Aorta (tissue), 5 donors: Measurements from ENCODE around the gene PABPN1L. TPM values are rescaled to one million over a fixed set of nuclear protein-coding genes. Genes with fewer than 3 reads are reported as not detected.
"Not testable (repeated sequence)": the region's sequence is repeated elsewhere in the genome, so short reads cannot be mapped to it uniquely, and the experiment has no call there.

ENCODE experiments used
- ATAC-seq: fragments of 200-7000 bp; cut with Tn5 transposase; one replicate; pipeline ENCODE4 v1.9.1; 2022; ENCODE audit warnings: moderate library complexity; ENCODE audit not compliant: low FRiP score
- DNase-seq, 2 donors: peaks; one replicate each; pipeline ENCODE4 v3.0.0-alpha.2; 2020
- H3K27ac ChIP-seq, 2 donors: one replicate each; pipeline ENCODE4 v1.5.1; 2013; ENCODE audit warnings: low read length in 2 of 2, mild to moderate bottlenecking in 2 of 2, moderate library complexity in 2 of 2, control low read depth in 1 of 2, inconsistent platforms in 1 of 2, low read depth in 1 of 2
- H3K27me3 ChIP-seq, 2 donors: one replicate each; pipeline ENCODE4 v1.6.1; 2013; ENCODE audit warnings: control low read depth in 1 of 2, low read length in 1 of 2, mild to moderate bottlenecking in 1 of 2, moderate library complexity in 1 of 2; ENCODE audit not compliant: insufficient read depth in 2 of 2, control insufficient read depth in 1 of 2
- H3K36me3 ChIP-seq, 2 donors: one replicate each; pipeline ENCODE4 v1.6.1; 2013; ENCODE audit warnings: control low read depth in 1 of 2, low read length in 1 of 2, mild to moderate bottlenecking in 1 of 2; ENCODE audit not compliant: insufficient read depth in 2 of 2, control insufficient read depth in 1 of 2
- H3K4me1 ChIP-seq, 2 donors: one replicate each; pipeline ENCODE4 v1.6.1; 2013; ENCODE audit warnings: low read length in 2 of 2, control low read depth in 1 of 2, mild to moderate bottlenecking in 1 of 2, moderate library complexity in 1 of 2; ENCODE audit not compliant: insufficient read depth in 2 of 2, control insufficient read depth in 1 of 2
- H3K4me3 ChIP-seq, 2 donors: one replicate each; pipeline ENCODE4 v1.5.1; 2013; ENCODE audit warnings: low read length in 2 of 2, control low read depth in 1 of 2, mild to moderate bottlenecking in 1 of 2
- H3K9me3 ChIP-seq: one replicate; pipeline ENCODE4 v1.6.1; 2013; ENCODE audit warnings: mild to moderate bottlenecking, low read length; ENCODE audit not compliant: control insufficient read depth
- WGBS, 2 donors: extraction: QIAGEN DNeasy Blood & Tissue Kit; methylation state at CpG; one replicate each; pipeline ENCODE4 v1.1.7; 2013; 5-methylcytosine and 5-hydroxymethylcytosine counted together
- intact Hi-C, 2 donors: fragments of 100-400 bp; cut with DNase I; formaldehyde crosslinking; loops; one replicate each; pipeline versions ENCODE4 v1.14.2 to v1.15.0; 2022
- polyA plus RNA-seq, 2 donors: library from polyadenylated mRNA; stranded (reverse); fragments of 200-250 nt; gene quantifications; one replicate each; pipeline ENCODE4 v1.2.3, GENCODE V29; 2013
- total RNA-seq, 2 donors: library from RNA; stranded (reverse); fragmentation: NEBNext Ultra II Directional; extraction: Animal tissue kit (Norgen Biotek cat#: 25700); gene quantifications; one replicate each; pipeline ENCODE4 v1.2.1, GENCODE V29; 2021
- donor health status: healthy with polysubstance abuse.
- donor health status: Bipolar disorder and iron deficiency.
- donor health status: DM: no; HTN: no; CAD: no.
- donor health status: DM: no; HTN: no; CAD: no.
- donor health status: DM: yes; HTN: yes; CAD: no.

The PABPN1L gene
- total and polyA plus RNA-seq, 4 donors = not detected

GRCh38 chr16:88825146-88825545 is 41.3 kb downstream of the PABPN1L start:
- 97 to 99% methylated on average over 11 to 12 of the region's 12 CpGs for WGBS, 2 donors
- no peaks in the 10 kb centered on the region for H3K4me1 ChIP-seq
- H3K9me3 ChIP-seq = no peaks in the 10 kb centered on the region
- no peak for ATAC-seq
- no peak overlapping the region for H3K27ac ChIP-seq
- no peaks in the 10 kb centered on the region for H3K27me3 ChIP-seq
- DNase-seq = no peak
- intact Hi-C loops = no loop called here
- peaks cover 0 to 5% of the 10 kb centered on the region in 2 donors for H3K36me3 ChIP-seq
- no peak overlapping the region for H3K4me3 ChIP-seq

GRCh38 chr16:88824256-88825077 is 42.0 kb downstream of the PABPN1L start:
- H3K4me3 ChIP-seq = no peak overlapping the region
- H3K4me1 ChIP-seq = no peaks in the 10 kb centered on the region
- no peak for DNase-seq
- H3K36me3 ChIP-seq = peaks cover 0 to 5% of the 10 kb centered on the region in 2 donors
- no peak overlapping the region for H3K27ac ChIP-seq
- intact Hi-C loops = no loop called here
- H3K9me3 ChIP-seq = no peaks in the 10 kb centered on the region
- no peak for ATAC-seq
- WGBS, 2 donors = 89 to 92% methylated on average over 33 of the region's 33 CpGs
- H3K27me3 ChIP-seq = no peaks in the 10 kb centered on the region

GRCh38 chr16:88823646-88824045 is 42.8 kb downstream of the PABPN1L start:
- H3K4me1 ChIP-seq, H3K27ac ChIP-seq, H3K36me3 ChIP-seq, H3K27me3 ChIP-seq, H3K4me3 ChIP-seq, intact Hi-C loops, ATAC-seq, H3K9me3 ChIP-seq, DNase-seq: not testable (repeated sequence)
- WGBS, 2 donors = 95 to 97% methylated on average over 23 to 30 of the region's 31 CpGs

GRCh38 chr16:88822281-88823040 is 44.0 kb downstream of the PABPN1L start:
- ATAC-seq (no peak), DNase-seq (no peak)
- 93% methylated on average over 24 of the region's 24 CpGs for WGBS, 2 donors
- no peak overlapping the region for H3K4me3 ChIP-seq
- intact Hi-C loops = no loop called here
- no peaks in the 10 kb centered on the region for H3K9me3 ChIP-seq
- no peaks in the 10 kb centered on the region for H3K27me3 ChIP-seq
- no peaks in the 10 kb centered on the region for H3K4me1 ChIP-seq
- peaks cover 0 to 5% of the 10 kb centered on the region in 2 donors for H3K36me3 ChIP-seq
- no peak overlapping the region for H3K27ac ChIP-seq

GRCh38 chr16:88821168-88821850 is 45.2 kb downstream of the PABPN1L start:
- no peak overlapping the region for H3K27ac ChIP-seq
- WGBS, 2 donors = 88 to 90% methylated on average over 21 to 22 of the region's 22 CpGs
- intact Hi-C loops = no loop called here
- H3K27me3 ChIP-seq = no peaks in the 10 kb centered on the region
- H3K4me1 ChIP-seq = no peaks in the 10 kb centered on the region
- H3K9me3 ChIP-seq = no peaks in the 10 kb centered on the region
- ATAC-seq = no peak
- no peak for DNase-seq
- H3K36me3 ChIP-seq = peaks cover 0 to 1% of the 10 kb centered on the region in 2 donors
- no peak overlapping the region for H3K4me3 ChIP-seq

- H3K27ac ChIP-seq = no peak overlapping the region
- H3K4me3 ChIP-seq = no peak overlapping the region
- no peak for ATAC-seq
- H3K9me3 ChIP-seq = no peaks in the 10 kb centered on the region
- H3K4me1 ChIP-seq = no peaks in the 10 kb centered on the region
- no peaks in the 10 kb centered on the region for H3K27me3 ChIP-seq
- no peaks in the 10 kb centered on the region for H3K36me3 ChIP-seq
- WGBS, 2 donors = 87% methylated on average over 20 of the region's 20 CpGs
- intact Hi-C loops = no loop called here
- DNase-seq = no peak
These were observed 46.0 kb downstream of the PABPN1L start for GRCh38 chr16:88820385-88821025.

- no peaks in the 10 kb centered on the region for H3K36me3 ChIP-seq
- H3K9me3 ChIP-seq = no peaks in the 10 kb centered on the region
These were observed 47.3 kb downstream of the PABPN1L start for GRCh38 chr16:88819126-88819525.

GRCh38 chr16:88818575-88818874 is 47.9 kb downstream of the PABPN1L start:
- intact Hi-C loops = no loop called here
- Histone ChIP-seq H3K27ac (no peak overlapping the region), H3K4me1 (no peaks in the 10 kb centered on the region), H3K9me3 (no peaks in the 10 kb centered on the region), H3K4me3 (no peak overlapping the region), H3K36me3 (no peaks in the 10 kb centered on the region), H3K27me3 (no peaks in the 10 kb centered on the region)
- DNase-seq (no peak), ATAC-seq (no peak)
- 78 to 87% methylated on average over 18 of the region's 18 CpGs for WGBS, 2 donors

More at GRCh38 chr16:88819126-88819525, 47.3 kb downstream of the PABPN1L start:
- DNase-seq (no peak), ATAC-seq (no peak)
- Histone ChIP-seq H3K4me1 (no peaks in the 10 kb centered on the region), H3K27me3 (no peaks in the 10 kb centered on the region), H3K4me3 (no peak overlapping the region), H3K27ac (no peak overlapping the region)
- WGBS, 2 donors = 87 to 88% methylated on average over 16 of the region's 16 CpGs
- intact Hi-C loops = no loop called here
